Suprapubic skin (tissue), 4 donors: ENCODE results near the gene C3orf22. TPM values are rescaled to one million over a fixed set of nuclear protein-coding genes. Genes with fewer than 3 reads are reported as not detected.
A peak's percentile ranks its signal among the peaks of the same experiment; 100 is the strongest.

ENCODE experiments used
- DNase-seq, 2 donors: peaks; one replicate each; pipeline ENCODE4 v3.0.0-alpha.2; 2019; ENCODE audit warnings: low spot score in 2 of 2
- H3K27ac ChIP-seq: fragments of 200-600 bp; sonication (generic); one replicate; pipeline ENCODE4 v1.5.1; 2019
- H3K27me3 ChIP-seq: fragments of 200-600 bp; sonication (generic); one replicate; pipeline ENCODE4 v1.5.1; 2019
- H3K36me3 ChIP-seq: fragments of 200-600 bp; sonication (generic); one replicate; pipeline ENCODE4 v1.5.1; 2019
- H3K4me1 ChIP-seq: fragments of 200-600 bp; sonication (generic); one replicate; pipeline ENCODE4 v1.5.1; 2019
- H3K4me3 ChIP-seq: fragments of 200-600 bp; sonication (generic); one replicate; pipeline ENCODE4 v1.5.1; 2019; ENCODE audit warnings: mild to moderate bottlenecking
- H3K9me3 ChIP-seq: fragments of 200-600 bp; sonication (generic); one replicate; pipeline ENCODE4 v1.5.1; 2019
- CTCF ChIP-seq, 2 donors: fragments of 200-600 bp in 1 of 2; fragments of 450-650 bp in 1 of 2; sonication (generic) in 1 of 2; IDR thresholded peaks; one replicate each; pipeline ENCODE4 v1.5.1; 2016 to 2019; ENCODE audit warnings: antibody characterized with exemption in 2 of 2, mild to moderate bottlenecking in 1 of 2, moderate library complexity in 1 of 2
- EP300 ChIP-seq: sonication (generic); formaldehyde crosslinking; IDR thresholded peaks from one replicate; pipeline ENCODE4 v1.6.1; 2017; ENCODE audit warnings: antibody characterized with exemption
- POLR2A ChIP-seq, 2 donors: fragments of 450-650 bp; IDR thresholded peaks; one replicate each; pipeline ENCODE4 v1.6.1; 2017; ENCODE audit warnings: antibody characterized with exemption in 2 of 2, mild to moderate bottlenecking in 2 of 2, moderate library complexity in 2 of 2
- POLR2AphosphoS5 ChIP-seq, 3 donors: sonication (generic); formaldehyde crosslinking; IDR thresholded peaks; one replicate each; pipeline ENCODE4 v1.6.1; 2017; ENCODE audit warnings: antibody characterized with exemption in 3 of 3
- WGBS: methylation state at CpG from one replicate; pipeline ENCODE4 v1.1.5; 2018; 5-methylcytosine and 5-hydroxymethylcytosine counted together
- total RNA-seq, 4 donors: library from RNA; depleted of rRNA; stranded (reverse); fragments of >200 nt; gene quantifications; one replicate each; pipeline ENCODE4 v1.1.0, GENCODE V29; 2016

Gene C3orf22
- total RNA-seq, 4 donors from 2014 or later = not detected

DNA sequence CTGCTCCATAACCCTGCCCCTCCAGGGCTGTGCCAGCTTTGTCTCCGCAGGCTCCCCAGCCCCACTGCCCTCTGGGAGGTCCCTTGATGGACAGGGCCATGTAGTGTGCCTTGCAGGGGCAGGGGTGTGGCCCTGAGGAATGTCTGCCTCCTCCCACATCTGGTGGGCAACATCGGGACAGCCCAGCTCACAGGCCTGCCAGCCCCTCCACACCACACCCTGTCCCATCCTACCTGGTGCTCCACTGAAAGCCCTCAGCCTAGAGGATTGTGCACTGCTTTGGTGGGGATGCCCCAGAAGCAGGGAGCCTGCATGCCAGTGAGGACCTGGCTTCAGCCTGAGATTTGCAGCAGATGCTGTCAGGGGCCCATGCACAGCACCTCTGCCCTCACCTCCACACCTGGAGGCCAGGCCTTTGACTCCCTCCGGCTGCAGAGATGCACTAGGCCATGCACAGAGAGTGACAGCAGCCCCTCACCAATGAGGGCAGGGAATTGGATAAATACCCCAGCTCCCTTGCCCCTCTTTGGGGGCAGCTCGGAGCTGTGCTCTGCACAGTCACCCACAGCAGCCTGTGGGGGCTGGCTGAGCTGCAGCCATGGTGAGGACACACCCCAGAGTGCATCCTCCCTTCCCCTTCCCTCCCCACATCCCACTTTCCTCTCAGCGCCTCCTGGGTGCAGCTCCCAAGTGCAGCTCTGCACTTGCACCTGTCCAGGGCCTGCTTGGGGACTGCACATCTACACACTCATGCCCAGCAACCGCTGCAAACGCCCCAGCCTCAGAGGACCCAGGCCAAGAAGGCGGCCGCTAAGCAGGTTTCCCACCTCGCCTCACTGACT is 2.7 kb downstream of the C3orf22 start:
- DNase-seq = peak; percentile 38 to 66
- 73% methylated on average over 9 of the region's 10 CpGs for WGBS
- no peak overlapping the region for H3K4me3 ChIP-seq
- H3K27me3 ChIP-seq = no peaks in the 10 kb centered on the region
- TF ChIP-seq POLR2AphosphoS5 (IDR thresholded peaks at IDR 0.05) (no peak), CTCF (IDR thresholded peaks at IDR 0.05) (no peak)
- H3K36me3 ChIP-seq = no peaks in the 10 kb centered on the region
- no peaks in the 10 kb centered on the region for H3K9me3 ChIP-seq
- H3K4me1 ChIP-seq = no peaks in the 10 kb centered on the region
- no peak overlapping the region for H3K27ac ChIP-seq

GRCh38 chr3:126554560-126555525 is 3.9 kb downstream of the C3orf22 start:
- Histone ChIP-seq H3K9me3 (no peaks in the 10 kb centered on the region), H3K4me1 (no peaks in the 10 kb centered on the region), H3K27me3 (no peaks in the 10 kb centered on the region), H3K4me3 (no peak overlapping the region), H3K36me3 (no peaks in the 10 kb centered on the region), H3K27ac (no peak overlapping the region)
- peak; percentile 29 to 69 for DNase-seq
- WGBS = 85% methylated on average over 5 of the region's 19 CpGs
- TF ChIP-seq POLR2AphosphoS5 (IDR thresholded peaks at IDR 0.05) (no peak), CTCF (IDR thresholded peaks at IDR 0.05) (no peak), POLR2A (IDR thresholded peaks at IDR 0.05) (no peak), EP300 (no peak)

DNA sequence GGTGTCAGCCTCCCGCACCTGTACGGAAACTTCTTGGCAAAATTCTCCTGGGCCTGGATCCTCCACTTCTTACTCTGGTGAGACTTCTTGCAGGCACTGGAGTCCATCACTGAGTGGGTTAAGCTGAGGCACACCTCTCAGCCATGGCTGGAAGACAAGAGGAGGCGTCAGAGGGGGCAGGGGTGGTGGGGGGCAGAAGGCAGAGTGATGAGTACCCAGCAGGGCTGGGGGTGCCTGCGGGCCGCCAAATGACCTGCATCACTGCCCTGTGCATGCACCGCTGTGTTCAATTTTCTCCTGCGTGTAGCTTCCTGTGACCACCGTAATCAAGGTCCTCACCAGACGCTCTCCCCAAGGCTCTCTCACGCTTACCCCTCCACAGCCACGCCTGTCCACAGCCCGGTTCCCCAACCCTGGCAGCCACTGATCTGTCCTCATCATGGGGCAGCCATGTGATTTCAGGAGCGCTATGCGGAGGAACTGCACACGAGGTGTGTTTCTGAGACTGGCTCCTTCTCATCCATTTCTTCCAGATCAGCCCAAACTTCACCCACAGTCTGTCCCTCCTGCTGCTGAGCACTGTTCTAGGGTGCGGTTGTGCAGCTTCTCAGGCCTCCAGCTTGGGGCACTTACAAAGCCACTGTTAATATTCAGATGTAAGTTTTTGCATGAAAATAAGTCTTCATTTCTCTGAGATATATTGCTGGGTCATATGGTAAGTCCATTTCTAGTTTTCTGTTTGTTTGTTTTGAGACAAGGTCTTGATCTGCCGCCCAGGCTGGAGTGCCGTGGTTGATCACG is 5.2 kb downstream of the C3orf22 start:
- no peaks in the 10 kb centered on the region for H3K4me1 ChIP-seq
- H3K4me3 ChIP-seq = no peak overlapping the region
- no peaks in the 10 kb centered on the region for H3K27me3 ChIP-seq
- peak; percentile 45 to 63 for DNase-seq
- no peak overlapping the region for H3K27ac ChIP-seq
- no peak for TF ChIP-seq EP300
- no peak for TF ChIP-seq POLR2AphosphoS5 (IDR thresholded peaks at IDR 0.05)
- no peaks in the 10 kb centered on the region for H3K36me3 ChIP-seq
- WGBS = 82% methylated on average over 18 of the region's 19 CpGs
- H3K9me3 ChIP-seq = no peaks in the 10 kb centered on the region

- no peaks in the 10 kb centered on the region for H3K27me3 ChIP-seq
- no peak overlapping the region for H3K27ac ChIP-seq
- no CpG with 5 or more reads among the region's 14 CpGs for WGBS
- DNase-seq = peak; percentile 35 to 54
- H3K4me3 ChIP-seq = no peak overlapping the region
- no peaks in the 10 kb centered on the region for H3K4me1 ChIP-seq
- H3K36me3 ChIP-seq = no peaks in the 10 kb centered on the region
- H3K9me3 ChIP-seq = no peaks in the 10 kb centered on the region
- TF ChIP-seq POLR2AphosphoS5 (IDR thresholded peaks at IDR 0.05) (no peak), CTCF (IDR thresholded peaks at IDR 0.05) (no peak), EP300 (no peak), POLR2A (IDR thresholded peaks at IDR 0.05) (no peak)
These were observed 5.9 kb downstream of the C3orf22 start for GRCh38 chr3:126552688-126553283.
